Bone marrow (tissue), 2 donors: ENCODE results near the gene PDZRN4.

Source experiments
- DNase-seq, 2 donors: peaks; one replicate each; lab custom pipeline; 2025; lab: John Stamatoyannopoulos, UW

PDZRN4 gene

DNA sequence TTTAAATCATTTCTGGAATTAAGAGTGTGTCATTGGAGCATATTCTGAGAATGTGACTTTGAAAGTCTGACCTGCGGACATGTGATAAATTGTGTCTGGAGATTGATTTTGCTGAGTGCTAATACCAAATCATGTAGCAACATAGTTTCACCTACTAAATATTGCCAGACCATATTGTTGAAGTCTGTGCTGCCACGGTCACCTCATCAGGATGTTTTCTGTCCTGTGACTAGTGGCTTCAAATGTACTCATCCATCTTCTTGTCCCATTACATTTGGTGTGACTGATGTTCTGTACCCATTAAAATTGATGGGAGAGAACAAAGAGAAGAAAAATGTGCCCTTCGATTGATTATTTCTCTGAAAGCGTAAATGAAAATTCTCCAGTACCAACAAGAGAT is 265.3 kb downstream of the PDZRN4 start:
- DNase-seq = no peak

DNA sequence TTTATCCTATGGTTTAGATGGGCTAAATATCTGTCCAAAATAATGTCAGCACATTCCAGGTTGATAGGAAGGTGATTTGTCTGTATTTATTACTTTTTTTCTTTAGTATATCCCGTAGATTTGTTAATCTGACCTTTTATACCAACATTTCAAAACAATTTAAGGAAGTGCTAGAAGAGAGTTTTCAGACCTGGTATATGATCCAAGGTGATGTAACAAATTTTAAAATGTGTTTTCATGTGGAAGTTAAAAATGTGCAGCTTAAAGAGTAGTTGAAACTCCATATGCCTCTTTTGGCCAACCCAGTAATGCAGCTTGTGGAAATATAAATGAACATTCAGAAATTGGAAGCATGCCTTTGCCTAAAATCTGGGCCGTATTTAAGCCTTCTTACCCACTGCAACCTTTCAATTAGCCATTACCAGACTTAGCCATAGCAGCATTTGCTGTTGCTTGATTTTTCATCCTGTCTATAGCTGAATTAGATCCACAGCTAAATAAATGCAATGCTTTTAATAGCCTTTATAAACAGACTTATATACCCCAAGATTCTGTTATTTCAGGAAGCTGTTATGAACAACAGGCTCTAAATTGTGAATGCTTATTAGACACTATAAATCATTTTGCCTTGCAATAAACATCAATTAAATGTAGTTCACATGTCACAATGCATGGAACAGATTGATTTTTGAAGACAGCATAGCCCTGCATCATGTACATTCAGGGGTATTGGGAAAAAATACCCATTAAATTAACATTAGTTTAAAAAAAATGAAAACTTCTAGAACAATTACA is 271.2 kb downstream of the PDZRN4 start:
- no peak for DNase-seq

DNA sequence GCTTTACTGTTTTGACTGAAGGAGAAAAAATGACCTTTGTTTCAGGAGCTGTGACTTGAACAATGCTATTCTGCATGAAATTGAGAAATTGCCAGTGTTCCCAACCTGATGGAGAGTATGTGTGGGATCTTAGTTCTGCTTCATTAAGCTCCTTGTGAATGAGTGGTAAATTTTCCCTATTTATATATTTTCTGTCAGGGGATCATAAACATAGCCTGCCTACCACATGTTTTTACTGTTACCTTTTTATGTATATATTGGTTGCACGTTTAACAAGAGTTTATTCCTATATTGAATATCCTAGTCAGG is 271.7 kb downstream of the PDZRN4 start:
- DNase-seq = no peak

- no peak for DNase-seq
Observed at GRCh38 chr12:41460906-41461305, 272.8 kb downstream of the PDZRN4 start.

DNA sequence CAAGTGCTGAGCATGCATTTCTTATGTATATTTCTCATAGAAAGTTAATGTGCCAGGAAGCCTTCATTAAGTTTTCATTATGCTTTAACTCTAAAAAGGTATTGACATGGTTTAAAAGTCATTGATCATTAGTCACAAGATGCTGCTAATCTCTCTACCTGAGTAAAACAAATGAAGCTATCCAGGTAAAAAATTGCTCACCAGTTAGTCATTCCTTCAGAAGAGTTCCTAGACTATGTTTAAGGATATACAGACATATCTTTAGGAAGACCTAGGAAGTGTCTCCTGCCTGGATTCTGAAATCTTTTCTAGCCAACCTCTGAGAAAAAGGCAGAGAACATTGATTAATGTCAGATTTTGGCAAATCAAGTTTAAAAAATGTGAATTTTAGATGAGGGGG is 274.2 kb downstream of the PDZRN4 start:
- DNase-seq = no peak

- DNase-seq = no peak
Observed at GRCh38 chr12:41465526-41465925, 277.4 kb downstream of the PDZRN4 start.

- DNase-seq = no peak
Observed at GRCh38 chr12:41466300-41466699, 278.2 kb downstream of the PDZRN4 start.

- no peak for DNase-seq
Observed at GRCh38 chr12:41466802-41467201, 278.7 kb downstream of the PDZRN4 start.

GRCh38 chr12:41467591-41468325 is 279.6 kb downstream of the PDZRN4 start:
- no peak for DNase-seq

- DNase-seq = no peak
Observed at GRCh38 chr12:41468341-41468740, 280.2 kb downstream of the PDZRN4 start.

DNA sequence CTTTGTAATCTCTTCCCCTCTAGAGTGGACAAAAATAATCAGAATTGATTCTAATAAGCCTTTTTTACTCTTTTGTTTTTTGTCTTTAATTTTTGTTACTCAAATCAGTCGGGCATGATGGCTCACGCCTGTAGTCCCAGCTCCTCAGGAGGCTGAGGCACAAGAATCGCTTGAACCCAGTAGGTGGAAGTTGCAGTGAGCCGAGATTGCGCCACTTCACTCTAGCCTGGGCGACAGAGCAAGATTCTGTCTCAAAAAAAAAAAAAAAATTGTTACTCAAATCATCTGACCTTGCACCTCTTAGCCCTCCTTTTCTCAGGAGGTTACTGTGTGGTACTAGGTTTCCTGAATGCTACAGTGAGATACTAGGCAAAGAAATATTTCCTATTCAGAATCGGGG is 280.6 kb downstream of the PDZRN4 start:
- DNase-seq = no peak

DNA sequence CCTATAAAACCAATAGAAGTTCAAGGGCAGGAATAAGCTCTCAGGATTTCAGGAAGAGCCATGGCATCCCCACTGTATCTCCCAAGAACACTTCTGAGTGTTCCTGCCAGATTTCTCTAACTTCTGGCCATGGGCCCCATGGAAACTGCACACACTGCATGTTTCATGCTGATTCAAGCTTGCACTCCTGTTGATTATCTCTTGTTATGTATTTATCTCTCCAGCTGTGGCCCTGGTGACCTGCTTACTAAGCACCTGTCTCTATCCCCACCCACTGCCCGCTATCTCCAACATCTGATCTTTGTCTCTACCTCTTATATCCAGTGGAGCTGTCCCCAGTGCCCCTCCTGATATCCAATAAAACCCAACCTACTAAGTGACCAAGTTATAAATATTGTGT is 285.3 kb downstream of the PDZRN4 start:
- DNase-seq = no peak

GRCh38 chr12:41474001-41474400 is 285.9 kb downstream of the PDZRN4 start:
- no peak for DNase-seq

GRCh38 chr12:41476499-41477439 is 288.6 kb downstream of the PDZRN4 start:
- DNase-seq = no peak

DNA sequence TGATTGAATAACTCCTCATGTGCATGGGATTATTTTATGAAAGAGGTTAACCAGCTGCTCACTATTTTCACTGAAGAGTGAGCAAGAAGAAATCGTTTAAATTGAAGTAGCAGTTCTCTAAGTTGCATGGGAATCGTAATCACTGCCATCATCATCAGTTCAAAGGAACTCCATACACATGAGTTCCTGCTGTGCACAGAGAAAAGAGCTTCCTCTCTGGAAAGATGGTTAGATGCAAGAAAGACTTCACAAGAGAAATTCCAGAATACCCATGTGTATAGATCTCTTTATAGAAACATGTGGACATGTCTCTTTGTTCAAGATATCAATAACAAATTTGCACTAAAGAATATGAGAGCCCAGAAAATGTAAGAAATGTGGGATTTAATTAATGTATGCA is 291.3 kb downstream of the PDZRN4 start:
- no peak for DNase-seq

GRCh38 chr12:41485203-41485602 is 297.1 kb downstream of the PDZRN4 start:
- no peak for DNase-seq

DNA sequence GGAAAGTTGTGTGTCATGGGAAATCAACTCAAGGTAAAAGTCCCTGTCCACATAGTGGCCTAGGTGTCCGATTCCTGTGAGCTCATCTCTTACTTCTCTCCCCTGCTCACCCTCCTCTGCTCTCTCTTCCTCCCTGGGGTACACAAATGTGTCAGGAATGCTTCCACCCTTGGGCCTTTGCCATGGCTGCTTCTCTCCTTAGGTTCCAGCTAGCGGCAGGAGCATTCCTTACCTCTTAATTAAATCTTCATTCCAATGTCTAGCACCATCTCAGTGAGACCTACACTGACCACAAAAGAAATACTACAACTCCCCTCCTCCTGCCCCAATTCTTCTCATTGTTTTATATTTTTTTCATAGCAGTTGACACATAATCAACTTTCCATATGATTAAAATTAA is 298.6 kb downstream of the PDZRN4 start:
- DNase-seq = no peak

DNA sequence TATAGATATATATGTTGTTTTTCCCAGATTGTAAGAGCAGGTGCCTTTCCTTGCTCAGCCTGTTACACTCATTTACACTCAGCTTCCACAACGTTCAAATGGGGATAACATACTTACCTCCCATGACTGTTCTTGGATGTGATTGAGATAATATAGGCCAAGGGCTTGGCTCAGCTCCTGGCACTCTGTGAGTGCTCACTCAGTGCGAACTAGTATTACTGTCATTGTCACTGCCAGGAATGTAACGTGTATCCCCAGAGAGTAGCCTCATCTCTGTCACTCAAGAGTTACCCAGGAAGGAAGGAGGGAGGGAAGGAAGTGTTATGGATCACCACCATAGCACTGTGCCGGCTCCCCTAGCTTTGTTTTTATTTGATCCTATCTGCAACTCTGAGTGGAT is 307.9 kb downstream of the PDZRN4 start:
- DNase-seq = no peak

DNA sequence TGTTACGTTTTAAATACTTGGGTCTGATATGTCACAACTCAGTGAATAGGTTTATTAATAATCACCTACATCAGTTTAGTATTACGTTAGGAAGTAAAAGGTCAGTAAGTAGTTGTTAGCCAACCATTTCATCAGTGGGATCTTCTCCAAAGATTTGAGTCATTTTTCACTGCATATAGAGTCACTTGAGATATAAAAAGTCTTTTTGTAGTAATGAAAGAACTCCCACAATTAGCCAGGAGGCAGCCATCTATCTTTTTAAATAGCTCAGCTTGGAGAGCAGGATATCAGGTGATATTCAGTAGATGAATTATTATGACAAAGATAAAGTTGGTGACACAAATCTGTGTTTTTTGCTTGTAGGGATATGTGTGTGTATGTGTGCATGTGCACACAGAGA is 309.3 kb downstream of the PDZRN4 start:
- DNase-seq = no peak

DNA sequence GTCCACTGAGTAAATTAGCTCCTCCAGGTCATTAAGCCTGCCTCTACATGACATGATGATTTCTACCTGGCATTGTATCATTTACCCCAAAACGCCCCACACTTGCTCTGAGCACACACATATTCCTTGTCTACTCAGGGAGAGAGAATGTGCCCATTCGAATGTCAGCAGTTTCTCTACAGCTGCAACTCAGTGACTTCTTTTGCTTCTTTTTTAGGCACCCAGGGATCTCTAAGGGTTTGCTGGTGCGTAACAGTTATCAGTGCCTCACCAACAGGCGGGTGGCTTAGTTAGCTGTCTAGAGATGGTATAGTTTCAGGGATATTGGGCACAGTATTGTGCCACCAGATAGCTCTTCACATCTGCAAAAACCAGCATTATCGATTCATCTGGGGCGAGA is 316.9 kb downstream of the PDZRN4 start:
- no peak for DNase-seq

- DNase-seq = no peak
Observed at GRCh38 chr12:41507286-41507685, 319.2 kb downstream of the PDZRN4 start.

- DNase-seq = no peak
Observed at GRCh38 chr12:41509271-41510055, 321.3 kb downstream of the PDZRN4 start.
